ENCODE data around the gene HOXA13. TPM values are rescaled to one million over a fixed set of nuclear protein-coding genes. Genes with fewer than 3 reads are reported as not detected.

The HOXA13 gene
- total RNA-seq, 1 donor from 2014 or later = not detected

DNA sequence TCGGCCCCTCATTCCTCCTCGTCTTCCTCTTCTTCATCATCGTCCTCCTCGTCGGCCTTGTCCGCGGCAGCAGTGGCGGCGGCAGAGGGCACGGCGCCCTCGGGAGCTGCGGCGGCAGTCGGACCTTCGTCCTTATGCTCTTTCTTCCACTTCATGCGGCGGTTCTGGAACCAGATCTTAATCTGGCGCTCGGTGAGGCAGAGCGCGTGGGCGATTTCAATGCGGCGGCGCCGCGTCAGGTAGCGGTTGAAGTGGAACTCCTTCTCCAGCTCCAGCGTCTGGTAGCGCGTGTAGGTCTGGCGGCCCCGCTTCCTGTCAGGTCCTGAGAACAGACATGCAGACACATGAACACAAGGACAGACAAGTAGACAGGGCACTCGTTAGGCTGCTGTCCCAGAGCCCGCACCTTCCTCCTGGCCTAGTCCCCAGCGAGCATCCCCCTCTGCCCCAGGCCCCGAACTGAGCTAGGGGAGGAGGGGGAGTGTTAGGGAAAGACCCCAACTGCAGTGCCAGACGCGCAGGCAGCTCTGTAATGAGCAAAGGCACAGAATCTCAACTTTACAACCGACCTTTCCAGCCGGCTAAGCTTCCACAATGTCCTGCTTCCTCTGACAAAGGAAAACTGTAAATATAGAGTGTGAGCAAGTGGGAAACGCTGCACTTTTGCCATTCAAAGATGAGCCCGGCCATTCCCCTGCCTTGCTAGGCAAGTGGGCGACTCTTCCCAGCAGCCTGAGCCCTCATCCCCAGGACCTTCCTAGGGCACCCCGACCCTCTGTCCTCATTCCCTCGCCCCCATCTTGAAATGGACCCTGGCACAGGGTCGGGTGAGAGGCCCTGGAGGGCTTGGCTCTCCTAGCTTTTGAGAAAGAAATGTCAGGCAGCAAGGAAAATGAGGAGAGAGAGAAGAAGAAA lies 44.7 kb downstream of the HOXA13 start:
- peaks cover 4% of the 10 kb centered on the region for H3K9me3 Mint-ChIP-seq (ENCODE audit: low read depth)
- no peak overlapping the region for H3K27ac Mint-ChIP-seq (ENCODE audit: unreplicated experiment)
- peaks cover 7% of the 10 kb centered on the region for H3K36me3 Mint-ChIP-seq (ENCODE audit: low read depth)
- H3K4me1 Mint-ChIP-seq (ENCODE audit: low read depth) = peaks cover 19% of the 10 kb centered on the region
- peak overlapping the region; percentile 28 for H3K4me3 Mint-ChIP-seq (ENCODE audit: unreplicated experiment)
- TF ChIP-seq, protein P1, sequence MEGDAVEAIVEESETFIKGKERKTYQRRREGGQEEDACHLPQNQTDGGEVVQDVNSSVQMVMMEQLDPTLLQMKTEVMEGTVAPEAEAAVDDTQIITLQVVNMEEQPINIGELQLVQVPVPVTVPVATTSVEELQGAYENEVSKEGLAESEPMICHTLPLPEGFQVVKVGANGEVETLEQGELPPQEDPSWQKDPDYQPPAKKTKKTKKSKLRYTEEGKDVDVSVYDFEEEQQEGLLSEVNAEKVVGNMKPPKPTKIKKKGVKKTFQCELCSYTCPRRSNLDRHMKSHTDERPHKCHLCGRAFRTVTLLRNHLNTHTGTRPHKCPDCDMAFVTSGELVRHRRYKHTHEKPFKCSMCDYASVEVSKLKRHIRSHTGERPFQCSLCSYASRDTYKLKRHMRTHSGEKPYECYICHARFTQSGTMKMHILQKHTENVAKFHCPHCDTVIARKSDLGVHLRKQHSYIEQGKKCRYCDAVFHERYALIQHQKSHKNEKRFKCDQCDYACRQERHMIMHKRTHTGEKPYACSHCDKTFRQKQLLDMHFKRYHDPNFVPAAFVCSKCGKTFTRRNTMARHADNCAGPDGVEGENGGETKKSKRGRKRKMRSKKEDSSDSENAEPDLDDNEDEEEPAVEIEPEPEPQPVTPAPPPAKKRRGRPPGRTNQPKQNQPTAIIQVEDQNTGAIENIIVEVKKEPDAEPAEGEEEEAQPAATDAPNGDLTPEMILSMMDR (IDR thresholded peaks at IDR 0.05) = no peak
- H3K27me3 Mint-ChIP-seq (ENCODE audit: low read depth) = peaks cover 83% of the 10 kb centered on the region
- DNase-seq (ENCODE audit: low spot score) = peak; percentile 84

DNA sequence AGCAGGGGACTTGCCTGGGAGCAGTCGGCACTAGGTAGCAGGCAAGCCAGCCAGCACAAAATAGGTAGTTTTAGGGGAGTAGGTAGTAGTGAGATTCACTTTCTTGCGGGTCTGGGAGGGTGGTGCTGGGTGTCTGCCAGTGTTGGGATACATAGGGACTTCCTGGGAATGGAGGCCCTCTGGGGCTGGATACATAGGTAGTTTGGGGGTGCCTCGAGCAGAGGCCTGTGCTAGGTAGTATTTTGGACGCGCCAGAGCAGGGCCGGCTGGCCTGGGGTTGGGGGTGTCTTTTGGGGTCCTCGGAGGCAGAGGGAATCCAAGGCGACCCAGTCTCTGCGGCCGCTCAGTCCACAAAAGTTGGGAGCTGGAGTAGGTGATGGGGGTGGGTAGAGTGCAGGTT lies 45.5 kb downstream of the HOXA13 start:
- Mint-ChIP-seq H3K27me3 (ENCODE audit: low read depth) (peaks cover 86% of the 10 kb centered on the region), H3K4me1 (ENCODE audit: low read depth) (peaks cover 19% of the 10 kb centered on the region), H3K36me3 (ENCODE audit: low read depth) (peaks cover 7% of the 10 kb centered on the region), H3K9me3 (ENCODE audit: low read depth) (peaks cover 4% of the 10 kb centered on the region), H3K4me3 (ENCODE audit: unreplicated experiment) (no peak overlapping the region), H3K27ac (ENCODE audit: unreplicated experiment) (no peak overlapping the region)
- no peak for DNase-seq (ENCODE audit: low spot score)
- TF ChIP-seq, protein P1 (IDR thresholded peaks at IDR 0.05) = no peak

DNA sequence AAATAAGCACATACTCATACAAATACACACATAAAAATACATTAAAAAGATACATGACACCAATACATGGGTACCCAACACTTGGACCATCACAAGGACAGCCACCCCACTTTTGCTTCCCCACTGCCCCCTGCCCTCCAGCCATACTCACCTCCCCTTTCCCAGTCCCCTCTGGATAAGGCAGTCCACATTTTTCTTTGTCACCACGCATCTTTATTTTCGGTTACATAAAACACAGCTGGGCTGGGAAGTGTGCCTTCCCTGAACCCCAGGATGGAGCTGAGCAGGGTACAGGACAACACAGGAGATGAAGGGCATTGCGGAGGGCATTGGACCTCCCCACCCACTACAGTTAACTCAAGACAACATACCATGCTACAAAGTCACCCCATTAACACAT lies 46.4 kb downstream of the HOXA13 start:
- DNase-seq (ENCODE audit: low spot score) = no peak
- no peak overlapping the region for H3K27ac Mint-ChIP-seq (ENCODE audit: unreplicated experiment)
- peaks cover 19% of the 10 kb centered on the region for H3K4me1 Mint-ChIP-seq (ENCODE audit: low read depth)
- peaks cover 86% of the 10 kb centered on the region for H3K27me3 Mint-ChIP-seq (ENCODE audit: low read depth)
- peaks cover 5% of the 10 kb centered on the region for H3K36me3 Mint-ChIP-seq (ENCODE audit: low read depth)
- TF ChIP-seq, protein P1 (IDR thresholded peaks at IDR 0.05) = no peak
- peaks cover 2% of the 10 kb centered on the region for H3K9me3 Mint-ChIP-seq (ENCODE audit: low read depth)
- no peak overlapping the region for H3K4me3 Mint-ChIP-seq (ENCODE audit: unreplicated experiment)

DNA sequence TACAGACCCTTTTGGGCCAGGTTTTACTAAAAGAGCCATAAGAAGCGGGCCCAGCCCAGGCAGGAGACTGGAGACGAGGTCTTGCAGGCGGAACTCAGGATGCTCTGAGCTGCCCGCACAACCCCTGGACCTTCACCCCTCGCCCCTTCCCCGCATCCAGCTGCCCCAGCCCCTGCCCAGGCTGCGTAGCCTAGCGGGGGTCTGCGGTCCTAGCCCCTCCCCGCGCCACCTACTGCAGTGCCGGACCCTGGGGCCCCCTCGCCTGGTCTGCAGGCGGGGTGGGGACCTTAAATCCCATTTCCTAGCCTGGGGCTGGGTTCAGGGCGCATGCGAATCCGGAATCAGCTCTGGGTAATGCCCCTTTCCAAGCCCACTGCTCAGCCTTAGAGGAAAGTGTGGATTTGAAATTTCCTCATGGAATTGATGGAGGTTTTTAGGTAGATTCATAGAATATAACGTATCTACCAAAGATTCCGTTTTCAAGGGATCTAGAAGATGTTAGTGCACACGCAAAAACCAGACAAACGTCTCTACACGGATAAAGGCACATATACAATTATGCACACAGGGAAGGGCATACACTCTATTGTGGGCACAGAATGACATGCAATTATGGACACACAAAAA lies 47.0 kb downstream of the HOXA13 start:
- Mint-ChIP-seq H3K27ac (ENCODE audit: unreplicated experiment) (no peak overlapping the region), H3K9me3 (ENCODE audit: low read depth) (no peaks in the 10 kb centered on the region), H3K36me3 (ENCODE audit: low read depth) (peaks cover 3% of the 10 kb centered on the region), H3K27me3 (ENCODE audit: low read depth) (peaks cover 87% of the 10 kb centered on the region), H3K4me1 (ENCODE audit: low read depth) (peaks cover 22% of the 10 kb centered on the region), H3K4me3 (ENCODE audit: unreplicated experiment) (no peak overlapping the region)
- DNase-seq (ENCODE audit: low spot score) = peak; percentile 74
- TF ChIP-seq, protein P1 (IDR thresholded peaks at IDR 0.05) = no peak

DNA sequence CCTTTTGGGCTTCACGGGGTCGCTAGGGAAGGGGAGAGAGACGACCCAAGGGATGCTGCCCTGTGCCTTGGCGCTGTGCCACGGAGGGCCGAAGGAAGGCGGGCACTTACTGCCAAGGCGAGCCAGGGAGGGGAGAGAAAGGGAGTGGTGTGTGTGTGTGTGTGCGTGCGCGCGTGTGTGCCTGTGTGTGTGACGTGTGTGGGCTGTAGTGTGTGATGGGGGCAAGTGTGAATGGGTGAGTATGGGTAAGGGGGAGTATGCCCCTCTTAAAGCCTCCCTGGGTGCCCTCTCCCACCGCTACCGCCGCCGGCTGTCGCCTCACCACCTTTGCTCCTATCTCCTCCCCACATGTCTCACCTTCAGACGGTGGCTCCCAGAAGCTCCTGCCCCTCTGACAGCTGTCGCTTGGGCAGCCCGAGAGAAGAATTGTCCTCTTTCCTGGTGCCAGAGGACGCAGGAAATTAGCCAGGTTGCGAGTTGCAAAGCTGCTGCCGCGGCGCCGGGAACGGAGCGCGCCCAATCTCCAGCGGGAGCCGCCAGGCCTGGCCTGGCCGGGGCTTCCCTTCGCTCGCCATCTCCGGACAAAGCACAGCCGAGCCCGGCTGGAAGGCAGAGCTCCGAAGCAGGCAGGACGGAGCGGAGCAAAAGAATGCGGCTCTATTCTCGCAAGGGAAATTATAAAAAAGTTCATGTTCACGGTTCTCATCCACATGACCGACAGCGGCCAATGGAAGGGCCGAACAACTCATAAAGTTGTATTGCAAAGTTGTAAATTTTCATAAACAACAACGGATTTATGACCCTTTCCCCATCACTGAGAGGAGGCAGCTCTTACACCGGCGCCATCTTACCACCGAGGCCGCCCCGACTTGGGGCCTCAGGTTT lies 47.7 kb downstream of the HOXA13 start, which contains the start of gene HOXA3:
Gene HOXA3 (minus strand): TSS at position 653 of the 885 bp plus-strand sequence. CDS start 41,943 bp downstream, outside the sequence.
- H3K27ac Mint-ChIP-seq (ENCODE audit: unreplicated experiment) = no peak within 1 kb of the TSS
- no peak for DNase-seq (ENCODE audit: low spot score)
- peaks cover 85% of the 10 kb centered on the region for H3K27me3 Mint-ChIP-seq (ENCODE audit: low read depth)
- peak within 1 kb of the TSS; percentile 64 for H3K4me3 Mint-ChIP-seq (ENCODE audit: unreplicated experiment)
- peaks cover 22% of the 10 kb centered on the region for H3K4me1 Mint-ChIP-seq (ENCODE audit: low read depth)
- peaks cover 3% of the 10 kb centered on the region for H3K36me3 Mint-ChIP-seq (ENCODE audit: low read depth)
- no peaks in the 10 kb centered on the region for H3K9me3 Mint-ChIP-seq (ENCODE audit: low read depth)
- TF ChIP-seq, protein P1 (IDR thresholded peaks at IDR 0.05) = no peak
